GM12878 (cell line): ENCODE results near the gene SYNGR4. TPM values are rescaled to one million over a fixed set of nuclear protein-coding genes. Genes with fewer than 3 reads are reported as not detected.

Source experiments
- ATAC-seq: fragments of 200-7000 bp; cut with Tn5 transposase; 3 replicates; pipeline ENCODE4 v1.9.1; 2020; ENCODE audit warnings: mild to moderate bottlenecking, moderate library complexity
- BruUV-seq: library from RNA; stranded (reverse); fragments of 400-500 nt; replicated peaks from 2 replicates; lab custom pipeline; 2021; lab: Mats Ljungman, UMichigan
- CTCF ChIA-PET: fragments of 300-600 bp; sonication (Branson Sonifier 250); formaldehyde crosslinking; extraction: SDS; loops from one replicate; lab custom pipeline; 2021; ENCODE audit warnings: inconsistent platforms; lab: Yijun Ruan, JAX
- POLR2A ChIA-PET: fragments of 350-600 bp; formaldehyde crosslinking; extraction: SDS; loops from one replicate; lab custom pipeline; 2021; ENCODE audit warnings: inconsistent platforms; lab: Charles Lee
- RAD21 ChIA-PET: fragments of 300-600 bp; sonication (Branson Sonifier 250); formaldehyde crosslinking; loops from one replicate; lab custom pipeline; 2023; ENCODE audit warnings: antibody characterized with exemption; ENCODE audit not compliant: unreplicated experiment; lab: Charles Lee
- SMC1A ChIA-PET: fragments of 300-600 bp; sonication (Branson Sonifier 250); formaldehyde crosslinking; loops from one replicate; lab custom pipeline; 2023; ENCODE audit not compliant: unreplicated experiment, uncharacterized antibody; lab: Charles Lee
- DNase-seq: peaks from one replicate; pipeline ENCODE4 v3.0.0-alpha.2; 2011; ENCODE audit warnings: low read depth, low spot score
- FAIRE-seq: peaks from 3 replicates; lab custom pipeline; 2011; peaks lifted over from hg19 to GRCh38; lab: Jason Lieb, UNC
- H2AFZ ChIP-seq: 2 replicates; pipeline ENCODE4 v1.6.0; 2011; ENCODE audit warnings: low read depth, low read length, control low read depth; ENCODE audit not compliant: control insufficient read depth
- H3K27ac ChIP-seq: 2 replicates; pipeline ENCODE4 v1.5.1; 2011; ENCODE audit warnings: control low read depth; ENCODE audit not compliant: control insufficient read depth, insufficient read depth
- H3K27me3 ChIP-seq, 2 experiments: replicated peaks in 1 of 2; 2 replicates each; pipeline versions ENCODE4 v1.6.0 to v1.6.1; 2011; ENCODE audit warnings: low read length in 1 of 2; ENCODE audit not compliant: control insufficient read depth in 2 of 2, insufficient read depth in 2 of 2
- H3K36me3 ChIP-seq, 2 experiments: 2 replicates each; pipeline ENCODE4 v1.5.1; 2011; ENCODE audit warnings: low read length in 1 of 2; ENCODE audit not compliant: control insufficient read depth in 2 of 2, insufficient read depth in 2 of 2
- H3K4me1 ChIP-seq: 2 replicates; pipeline ENCODE4 v1.6.1; 2011; ENCODE audit warnings: mild to moderate bottlenecking, low read length, moderate library complexity, mixed read lengths; ENCODE audit not compliant: control insufficient read depth, insufficient read depth
- H3K4me2 ChIP-seq: 2 replicates; pipeline ENCODE4 v1.6.0; 2011; ENCODE audit warnings: control low read depth; ENCODE audit not compliant: control insufficient read depth, insufficient read depth
- H3K4me3 ChIP-seq: fragments of 200-600 bp; sonication (generic); 2 replicates; pipeline ENCODE4 v1.5.1; 2016
- H3K79me2 ChIP-seq: 2 replicates; pipeline ENCODE4 v1.6.0; 2011; ENCODE audit warnings: low read length; ENCODE audit not compliant: control insufficient read depth, insufficient read depth
- H3K9ac ChIP-seq: 2 replicates; pipeline ENCODE4 v1.8.0; 2011; ENCODE audit warnings: low read length, control low read depth, mixed read lengths; ENCODE audit not compliant: control insufficient read depth, insufficient read depth
- H3K9me3 ChIP-seq: replicated peaks from 3 replicates; pipeline ENCODE4 v1.5.1; 2011; ENCODE audit warnings: mild to moderate bottlenecking, low read length; ENCODE audit not compliant: control insufficient read depth, insufficient read depth
- H4K20me1 ChIP-seq: 2 replicates; pipeline ENCODE4 v1.6.0; 2011; ENCODE audit not compliant: control insufficient read depth, insufficient read depth
- ATF7 ChIP-seq: fragments of 450-650 bp; IDR thresholded peaks from 2 replicates; pipeline ENCODE4 v1.6.1; 2016; ENCODE audit warnings: low read depth, mild to moderate bottlenecking
- BCLAF1 ChIP-seq: fragments of 450-650 bp; IDR thresholded peaks from 2 replicates; pipeline ENCODE4 v1.6.1; 2017; ENCODE audit warnings: antibody characterized with exemption, mild to moderate bottlenecking, moderate library complexity
- BMI1 ChIP-seq: fragments of 450-650 bp; IDR thresholded peaks from 2 replicates; pipeline ENCODE4 v1.6.1; 2016; ENCODE audit warnings: mild to moderate bottlenecking, moderate library complexity, borderline replicate concordance
- CREB1 ChIP-seq: IDR thresholded peaks from 2 replicates; pipeline ENCODE4 v1.6.1; 2012; ENCODE audit warnings: low read depth, mild to moderate bottlenecking, inconsistent platforms
- FOS ChIP-seq: IDR thresholded peaks from 3 replicates; pipeline ENCODE4 v1.6.1; 2011; ENCODE audit warnings: borderline replicate concordance; ENCODE audit not compliant: insufficient read length; ENCODE audit errors: extremely low read depth
- GATAD2B ChIP-seq: fragments of 450-650 bp; conservative IDR thresholded peaks from 2 replicates; pipeline ENCODE4 v1.6.1; 2017; ENCODE audit warnings: low read depth, mild to moderate bottlenecking, moderate library complexity
- HDGF ChIP-seq: fragments of 450-650 bp; IDR thresholded peaks from 2 replicates; pipeline ENCODE4 v1.6.1; 2016; ENCODE audit warnings: antibody characterized with exemption
- IRF3 ChIP-seq: fragments of 450-650 bp; IDR thresholded peaks from 2 replicates; pipeline ENCODE4 v1.6.1; 2014; ENCODE audit warnings: mild to moderate bottlenecking
- NBN ChIP-seq: fragments of 450-650 bp; IDR thresholded peaks from 2 replicates; pipeline ENCODE4 v1.6.1; 2016
- RELB ChIP-seq: fragments of 450-650 bp; IDR thresholded peaks from 2 replicates; pipeline ENCODE4 v1.6.1; 2017; ENCODE audit warnings: low read depth, mild to moderate bottlenecking, moderate library complexity
- RFX5 ChIP-seq: IDR thresholded peaks from 2 replicates; pipeline ENCODE4 v1.6.1; 2011; ENCODE audit warnings: low read depth, low read length, improper control_type of control experiment
- SMAD5 ChIP-seq: IDR thresholded peaks from 2 replicates; pipeline ENCODE4 v1.6.1; 2016; ENCODE audit warnings: antibody characterized with exemption, low read depth
- TCF12 ChIP-seq: IDR thresholded peaks from 2 replicates; pipeline ENCODE4 v1.6.1; 2011; ENCODE audit warnings: low read depth, mild to moderate bottlenecking, low read length
- WGBS: methylation state at CpG from one replicate; pipeline ENCODE4 v1.1.6; 2016; ENCODE audit warnings: low lambda C conversion rate; ENCODE audit not compliant: insufficient replicate concordance, insufficient coverage; ENCODE audit errors: missing lambda C conversion rate; 5-methylcytosine and 5-hydroxymethylcytosine counted together
- in situ Hi-C: fragments of 300-500 bp; cut with MboI; formaldehyde crosslinking; loops from 9 replicates; pipeline ENCODE4 v1.14.3; 2018; ENCODE audit warnings: mixed read lengths
- intact Hi-C: fragments of 100-400 bp; cut with micrococcal nuclease; formaldehyde crosslinking; loops from one replicate; pipeline ENCODE4 v1.14.2; 2022; ENCODE audit not compliant: unreplicated experiment
- polyA plus RNA-seq, 11 experiments: library from polyadenylated mRNA; depleted of rRNA in 4 of 11; unstranded in 6 of 11; stranded (reverse) in 5 of 11; fragments of >200 nt; fragmentation: Nextera tagmentation in 4 of 11; fragmentation: Illumina TruSeq in 1 of 11; extraction: Ambion mirVana in 4 of 11; extraction: Trizol in 1 of 11; gene quantifications; 1 replicate in 1 of 11; 2 replicates in 10 of 11; pipeline versions ENCODE4 v1.2.1 to v1.2.3, GENCODE V29; 2011 to 2016; ENCODE audit warnings: inconsistent platforms in 2 of 11, missing spikeins in 2 of 11, low read depth in 1 of 11
- total RNA-seq, 4 experiments: library from RNA; depleted of rRNA in 3 of 4; stranded (reverse); fragments of >200 nt in 3 of 4; fragmentation: Illumina TruSeq in 1 of 4; extraction: Trizol in 1 of 4; gene quantifications; 2 replicates each; pipeline versions ENCODE4 v1.2.1 to v1.2.3, GENCODE V29; 2013 to 2021
- TF ChIP-seq, protein P1 (sequence below): fragments of 450-650 bp; IDR thresholded peaks from 2 replicates; pipeline ENCODE4 v1.6.1; 2016; ENCODE audit warnings: mild to moderate bottlenecking

Gene SYNGR4
- total and polyA plus RNA-seq, 10 of the 15 experiments (the other 5 are each of a cell fraction or from before 2014, with no cell fraction given) = 0.08 to 0.72 (median 0.17) TPM; not detected in 6

- peak overlapping the region; percentile 76 for H3K4me2 ChIP-seq
- no peaks in the 10 kb centered on the region; the same call in 2 of the 3 replicates for H3K9me3 ChIP-seq
- under 1% methylated on average over 25 of the region's 25 CpGs for WGBS
- FAIRE-seq (peak; percentile 99), DNase-seq (peak; percentile 100), ATAC-seq (peak; percentile 79)
- ChIA-PET POLR2A (interaction anchor here (0.5 to 7.5 kb wide), 16 partner anchors 10 to 1308 kb away, joined by 3 to 194 read pairs (median 4); partner anchors contain the start of genes EMP3, GRIN2D, SYNGR4 and TMEM143), CTCF (interaction anchor here (0.6 to 4.4 kb wide), 16 partner anchors 12 to 286 kb away, joined by 3 to 238 read pairs (median 6); partner anchors contain the start of genes EMP3, GRWD1, KDELR1 and RPL18), SMC1A (interaction anchor here (0.6 to 6.2 kb wide), 15 partner anchors 14 to 278 kb away, joined by 3 to 223 read pairs (median 3); partner anchors contain the start of genes EMP3, KDELR1, SYNGR4 and TMEM143), RAD21 (interaction anchor here (1.0 to 4.5 kb wide), 11 partner anchors 8 to 252 kb away, joined by 4 to 255 read pairs (median 9); partner anchors contain the start of genes CARD8, EMP3, KDELR1 and SYNGR4)
- 0 out of 2 replicates have a peak, but pooled peaks cover 1% of the 10 kb centered on the region for H3K79me2 ChIP-seq
- in situ Hi-C loops = no loop called here
- peak overlapping the region; percentile 98 for H3K27ac ChIP-seq
- BruUV-seq = TSS peak; percentile 77
- intact Hi-C loops = loop anchor here (1.0 kb wide), 1 partner anchor 13 kb away; no protein-coding TSS in a partner anchor
- no peaks in the 10 kb centered on the region for H3K27me3 ChIP-seq
- peaks cover 29% of the 10 kb centered on the region for H3K4me1 ChIP-seq
- H3K9ac ChIP-seq = peak overlapping the region; percentile 93
- H3K4me3 ChIP-seq = peak overlapping the region; percentile 77
- H3K36me3 ChIP-seq = peaks cover 0 to 3% of the 10 kb centered on the region in 2 experiments; a peak in 1 of 4 replicates
- H2AFZ ChIP-seq = peak overlapping the region; percentile 70
- no peaks in the 10 kb centered on the region for H4K20me1 ChIP-seq
- TF ChIP-seq HDGF = 0 out of 2 replicates have a peak, but pooled peaks have one; percentile 78
- TF ChIP-seq RFX5 = peak; percentile 84
- peak; percentile 65; the same call in 1 of the 2 replicates for TF ChIP-seq RELB
- no peak for TF ChIP-seq BMI1
- TF ChIP-seq, protein P1, sequence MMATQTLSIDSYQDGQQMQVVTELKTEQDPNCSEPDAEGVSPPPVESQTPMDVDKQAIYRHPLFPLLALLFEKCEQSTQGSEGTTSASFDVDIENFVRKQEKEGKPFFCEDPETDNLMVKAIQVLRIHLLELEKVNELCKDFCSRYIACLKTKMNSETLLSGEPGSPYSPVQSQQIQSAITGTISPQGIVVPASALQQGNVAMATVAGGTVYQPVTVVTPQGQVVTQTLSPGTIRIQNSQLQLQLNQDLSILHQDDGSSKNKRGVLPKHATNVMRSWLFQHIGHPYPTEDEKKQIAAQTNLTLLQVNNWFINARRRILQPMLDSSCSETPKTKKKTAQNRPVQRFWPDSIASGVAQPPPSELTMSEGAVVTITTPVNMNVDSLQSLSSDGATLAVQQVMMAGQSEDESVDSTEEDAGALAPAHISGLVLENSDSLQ = peak; percentile 99
- no peak for TF ChIP-seq BCLAF1
- TF ChIP-seq SMAD5 = peak; percentile 52; the same call in 1 of the 2 replicates
- peak; percentile 83; the same call in 1 of the 2 replicates for TF ChIP-seq NBN
- peak; percentile 76 for TF ChIP-seq CREB1
- TF ChIP-seq TCF12 = peak; percentile 63; the same call in 1 of the 2 replicates
- TF ChIP-seq GATAD2B = 0 out of 2 replicates have a peak, but pooled peaks have one; percentile 56
- TF ChIP-seq IRF3 = peak; percentile 79
- TF ChIP-seq ATF7 = peak; percentile 42
- TF ChIP-seq FOS = peak; percentile 65
These were observed 31.3 kb upstream of the SYNGR4 start for GRCh38 chr19:48332662-48333466.
